NCI-H128 (cell line): ENCODE results near the gene MYD88.
A peak's percentile ranks its signal among the peaks of the same experiment; 100 is the strongest.
"Not testable (repeated sequence)": the region's sequence is repeated elsewhere in the genome, so short reads cannot be mapped to it uniquely, and the experiment has no call there.

ENCODE experiments used
- DNase-seq: peaks from one replicate; lab custom pipeline; 2025; ENCODE audit not compliant: unreplicated experiment; lab: John Stamatoyannopoulos, UW

Gene MYD88

DNA sequence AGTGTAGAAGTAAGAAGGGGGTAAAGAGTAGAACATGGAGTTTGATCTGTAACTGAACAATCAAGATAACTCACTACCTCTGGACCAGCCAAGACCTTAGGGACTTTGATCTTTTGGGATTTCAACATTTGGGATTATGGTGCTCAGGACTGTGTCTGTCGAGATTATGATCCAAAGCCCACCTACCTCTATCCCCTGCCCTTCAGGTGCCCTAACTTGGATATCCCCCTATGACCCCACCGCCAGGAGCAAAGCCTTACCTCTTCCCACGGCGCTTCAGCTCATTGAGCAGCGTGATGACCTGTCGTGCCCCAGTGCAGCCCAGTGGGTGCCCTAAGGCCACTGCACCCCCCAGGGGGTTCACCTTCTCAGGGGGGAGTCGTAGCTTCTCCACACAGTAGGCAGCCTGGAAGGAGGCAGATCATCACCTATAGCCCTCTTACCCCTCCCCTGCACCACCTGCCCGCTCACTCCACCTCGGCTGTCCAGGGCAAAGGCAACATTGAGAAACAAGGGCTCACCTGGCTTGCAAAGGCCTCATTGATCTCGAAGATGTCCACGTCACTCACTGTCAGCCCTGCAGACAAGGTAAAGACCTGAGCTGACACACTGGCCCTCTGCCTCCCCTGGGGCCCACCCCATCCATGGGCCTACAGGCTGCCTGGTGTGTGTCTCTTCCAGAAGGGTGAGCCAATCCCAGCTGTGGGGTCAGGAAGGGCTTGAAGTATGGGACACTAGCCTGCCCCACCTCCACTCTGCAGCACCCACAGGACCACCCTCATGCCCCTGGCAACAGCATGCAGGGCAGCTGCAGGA, 12.9 kb upstream of the MYD88 start:
- DNase-seq: no peak

- DNase-seq: no peak
These were observed 12.2 kb upstream of the MYD88 start for GRCh38 chr3:38126121-38126892.

GRCh38 chr3:38127611-38128302, 10.7 kb upstream of the MYD88 start:
- DNase-seq: no peak

DNA sequence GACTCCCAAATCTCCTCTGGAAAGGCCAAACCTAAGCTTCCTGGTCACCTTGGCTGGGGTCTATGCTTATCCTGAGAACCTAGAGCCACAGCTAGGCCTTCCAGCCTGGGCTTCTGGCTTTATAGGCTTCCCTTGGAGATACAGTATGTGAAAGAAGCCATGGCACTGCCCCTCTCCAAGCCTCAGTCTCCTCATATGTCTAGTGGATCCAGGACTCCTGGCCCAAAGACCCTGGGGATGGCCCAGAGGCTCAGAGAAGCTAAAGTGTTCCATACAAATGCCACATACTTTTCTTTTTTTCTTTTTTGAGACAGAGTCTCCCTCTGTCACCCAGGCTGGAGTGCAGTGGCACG, 10.2 kb upstream of the MYD88 start:
- DNase-seq: no peak

DNA sequence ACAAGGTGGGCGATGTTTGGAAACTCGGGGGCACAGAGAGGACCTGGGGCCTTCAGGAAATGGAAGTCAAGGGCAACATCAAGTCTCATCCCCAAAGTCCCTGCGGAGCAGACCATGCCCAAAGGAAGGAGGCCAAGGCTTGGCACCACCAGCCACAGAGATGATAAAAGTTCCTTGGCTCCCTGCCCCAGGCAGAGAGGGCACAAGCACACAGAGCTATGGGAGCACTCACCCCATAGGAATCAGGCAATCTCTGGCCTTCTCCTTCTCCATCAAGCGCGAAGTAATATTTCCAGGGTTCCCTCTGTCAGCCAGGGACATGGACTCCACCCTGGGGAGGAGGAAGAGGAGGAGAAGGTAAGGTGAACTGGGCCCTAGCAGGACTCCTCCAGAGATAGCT, 9.4 kb upstream of the MYD88 start:
- DNase-seq: no peak

DNA sequence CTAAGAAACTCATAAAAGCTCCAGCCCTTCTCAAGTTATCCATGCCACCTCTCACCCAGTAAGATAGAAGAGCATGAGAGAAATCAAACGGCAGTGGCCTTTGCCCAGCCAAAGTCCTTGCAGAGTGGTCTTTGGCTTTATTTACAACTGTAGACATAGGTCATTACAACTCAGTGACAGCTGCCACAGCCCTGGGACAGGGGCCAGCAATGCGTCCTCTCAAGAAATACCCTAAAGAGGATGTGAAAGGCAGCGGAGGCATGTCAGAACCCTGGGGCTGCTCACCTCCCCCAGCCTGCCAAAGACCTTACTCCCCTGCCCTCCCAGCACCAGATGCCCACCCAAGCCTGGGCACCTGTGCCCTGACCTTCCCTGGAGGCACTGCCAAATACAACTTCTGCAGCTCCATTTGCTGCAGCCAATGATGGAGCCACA, 7.8 kb upstream of the MYD88 start:
- DNase-seq: no peak

DNA sequence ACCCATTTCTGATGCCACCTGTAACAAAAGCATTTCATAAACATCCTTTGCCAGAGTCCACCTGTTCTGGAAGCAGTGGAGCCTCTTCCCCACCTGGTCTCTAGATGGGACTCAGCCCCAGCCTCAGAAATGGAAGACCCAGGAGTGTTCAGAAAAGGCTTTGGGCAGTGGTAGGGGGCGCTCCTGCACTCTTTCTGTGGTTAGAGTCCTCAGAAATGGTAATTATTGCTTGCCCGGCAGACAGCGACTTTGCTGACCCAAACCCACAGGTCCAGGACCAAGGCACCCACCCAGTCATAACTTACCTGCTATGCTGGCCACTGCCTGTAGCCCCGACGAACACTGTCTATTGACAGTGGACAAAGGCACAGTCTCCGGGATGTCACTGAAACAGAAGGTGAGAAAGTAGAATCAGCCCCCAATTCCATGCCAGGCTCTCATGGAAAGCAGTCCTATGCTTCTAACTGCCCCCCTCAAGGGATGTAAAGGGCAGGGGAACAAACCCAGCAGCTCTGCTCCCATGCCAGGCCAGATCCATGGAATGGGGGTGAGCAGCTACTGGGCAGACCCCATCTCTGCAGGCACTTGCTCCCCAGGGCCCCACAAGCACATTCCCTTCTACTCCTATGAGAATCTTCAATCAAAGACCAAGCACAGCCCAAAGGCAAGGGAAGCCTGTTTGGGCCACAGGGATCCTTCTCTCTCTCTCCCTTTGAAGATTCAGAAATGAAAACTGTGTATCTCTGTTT, 6.7 kb upstream of the MYD88 start:
- DNase-seq: no peak

DNA sequence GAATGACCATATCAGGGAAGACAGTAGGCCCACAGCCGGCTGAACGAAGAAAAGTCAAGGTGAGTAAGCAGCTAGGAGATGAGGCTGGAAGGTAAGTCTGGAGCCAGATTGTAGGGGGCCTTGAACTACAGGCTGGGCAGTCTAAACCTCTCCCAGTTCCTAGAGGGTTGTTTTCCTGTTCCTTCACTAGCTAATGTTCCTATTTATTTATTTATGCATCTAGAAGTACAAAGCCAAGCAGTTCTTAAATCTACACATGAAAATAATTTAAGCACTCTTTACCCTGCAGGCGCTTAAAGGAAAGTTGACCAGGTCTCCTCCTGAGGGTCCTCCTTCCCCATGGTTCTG, 5.3 kb upstream of the MYD88 start:
- DNase-seq: no peak

- no peak for DNase-seq
These were observed 4.7 kb upstream of the MYD88 start for GRCh38 chr3:38133557-38134405.

- not testable (repeated sequence) for DNase-seq
These were observed 3.8 kb upstream of the MYD88 start for GRCh38 chr3:38134517-38135143.

- not testable (repeated sequence) for DNase-seq
These were observed 2.7 kb upstream of the MYD88 start for GRCh38 chr3:38135621-38136277.

- DNase-seq: no peak
These were observed 2.1 kb upstream of the MYD88 start for GRCh38 chr3:38136393-38136776.

GRCh38 chr3:38136777-38137614, 1.5 kb upstream of the MYD88 start, which contains the start of gene ACAA1:
ACAA1 (minus strand) TSS chr3:38137127; CDS start chr3:38137035, 92 bp downstream.
- DNase-seq: peak; percentile 92

- DNase-seq: no peak
These were observed 679 bp upstream of the MYD88 start for GRCh38 chr3:38137615-38138348.

GRCh38 chr3:38139191-38139590, 730 bp downstream of the MYD88 start:
- no peak for DNase-seq

DNA sequence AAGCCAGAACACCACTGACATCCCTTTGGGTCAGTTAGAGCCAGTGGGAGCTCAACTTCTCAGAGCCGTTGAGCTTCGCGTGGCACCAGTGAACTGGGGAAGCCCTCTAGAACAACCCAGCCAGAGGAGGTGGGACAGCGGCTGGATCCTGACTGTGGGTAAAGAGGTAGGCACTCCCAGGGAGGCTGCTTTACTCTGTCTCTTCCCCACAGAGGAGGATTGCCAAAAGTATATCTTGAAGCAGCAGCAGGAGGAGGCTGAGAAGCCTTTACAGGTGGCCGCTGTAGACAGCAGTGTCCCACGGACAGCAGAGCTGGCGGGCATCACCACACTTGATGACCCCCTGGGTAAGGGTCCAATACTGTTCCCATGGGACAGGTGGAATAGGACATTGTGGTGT, 1.2 kb downstream of the MYD88 start:
- no peak for DNase-seq

- no peak for DNase-seq
These were observed 2.1 kb downstream of the MYD88 start for GRCh38 chr3:38140326-38141172.
